RCC 7860 (cell line): ENCODE measurements around the gene IMMP2L.

ENCODE experiments used
- DNase-seq: peaks from one replicate; pipeline ENCODE4 v3.0.0-alpha.2; 2015; ENCODE audit warnings: low spot score
- FAIRE-seq: peaks from 2 replicates; lab custom pipeline; 2012; peaks lifted over from hg19 to GRCh38; lab: Jason Lieb, UNC

IMMP2L gene

DNA sequence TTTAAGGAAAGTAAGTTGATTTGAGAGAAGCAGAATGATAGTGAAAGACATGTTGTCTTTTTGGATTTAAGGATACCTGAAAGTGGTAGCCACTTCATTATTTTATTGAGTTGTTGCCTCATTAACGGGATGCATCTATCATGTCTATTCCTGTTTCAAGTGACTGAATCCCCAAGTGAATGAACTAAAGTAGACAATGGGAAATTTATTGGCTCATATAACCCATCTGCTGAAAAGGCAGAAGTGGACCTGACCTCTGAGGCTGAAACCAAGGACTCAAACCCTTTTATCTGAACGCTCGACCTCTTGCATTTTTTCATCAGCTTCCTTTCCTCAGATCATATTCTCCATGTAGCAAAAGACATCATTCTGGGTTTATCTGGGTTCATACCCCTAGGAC lies 937.0 kb downstream of the IMMP2L start:
- FAIRE-seq, result no peak

DNA sequence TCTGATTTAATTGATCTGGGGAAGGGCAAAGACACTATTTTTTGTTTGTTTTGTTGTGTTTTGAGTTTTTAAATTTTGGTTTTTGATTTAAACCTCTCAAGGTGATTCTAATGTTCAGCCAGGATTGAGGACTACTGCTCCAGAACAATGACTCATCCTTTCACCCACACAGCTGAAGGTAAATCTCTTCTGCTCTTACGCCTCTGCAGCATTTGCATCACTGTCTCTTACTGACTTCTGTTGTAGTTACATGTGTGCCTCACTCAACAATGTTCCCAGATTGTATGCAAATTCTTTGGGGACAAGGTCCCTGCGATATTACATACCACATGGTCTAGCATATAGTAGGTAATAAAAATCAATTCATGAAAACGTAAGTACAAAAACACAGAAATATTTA lies 938.9 kb downstream of the IMMP2L start:
- DNase-seq, result no peak
- FAIRE-seq, result no peak

More for the DNA sequence above, 937.0 kb downstream of the IMMP2L start:
- no peak for DNase-seq

DNA sequence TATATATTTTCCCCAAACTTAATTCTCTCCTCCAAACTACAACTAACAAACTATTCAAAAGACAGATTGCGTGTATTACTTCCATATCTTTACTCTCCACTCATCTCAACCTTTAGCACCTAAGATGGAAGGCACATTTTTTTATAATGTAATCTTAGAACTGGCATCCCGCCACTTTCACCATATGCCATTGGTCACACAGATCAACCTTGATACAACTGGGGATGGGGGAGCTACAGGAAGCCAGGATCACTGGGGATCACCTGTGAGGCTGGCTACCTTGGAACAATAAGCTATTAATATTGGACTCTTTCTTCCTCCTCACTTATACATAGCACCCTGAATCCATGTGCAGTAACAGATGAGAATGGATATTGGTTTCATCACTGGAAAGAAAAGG lies 941.0 kb downstream of the IMMP2L start:
- no peak for DNase-seq
- no peak for FAIRE-seq

DNA sequence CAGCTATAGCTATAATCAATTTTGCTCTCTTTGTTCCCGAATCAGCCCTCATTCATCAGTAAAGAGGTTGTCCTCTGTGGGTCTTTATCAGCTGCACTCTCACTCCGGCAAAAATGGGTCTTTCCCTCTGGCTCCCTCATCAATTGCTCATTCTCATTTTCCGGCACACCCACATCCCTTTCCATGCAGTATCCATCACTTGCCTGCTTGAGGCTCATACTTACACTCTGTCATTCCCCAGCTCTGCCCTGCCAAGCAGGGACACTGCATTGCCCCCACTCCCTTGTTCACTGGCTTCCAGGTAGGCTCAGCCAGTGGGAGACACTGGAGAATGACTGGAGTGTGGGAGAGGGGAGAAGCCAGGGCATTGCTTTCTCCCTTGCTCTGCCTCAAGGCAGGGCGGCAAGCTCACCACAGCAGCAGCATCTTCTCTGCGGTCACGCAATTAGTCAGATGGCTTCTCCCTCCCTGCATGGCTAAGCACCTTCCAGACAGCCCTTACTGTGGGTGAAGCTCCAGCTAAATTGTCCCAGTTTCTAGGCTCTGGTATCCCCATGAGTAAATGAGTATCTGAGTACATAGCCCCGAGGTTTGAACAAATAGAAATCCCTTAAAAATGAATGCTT lies 942.1 kb downstream of the IMMP2L start:
- DNase-seq, result no peak

More for the DNA sequence above, 942.1 kb downstream of the IMMP2L start:
- no peak for FAIRE-seq
